Small intestine (tissue), 7 donors: ENCODE results near the gene CERKL. TPM values are rescaled to one million over a fixed set of nuclear protein-coding genes. Genes with fewer than 3 reads are reported as not detected.
A peak's percentile ranks its signal among the peaks of the same experiment; 100 is the strongest.

Source experiments
- DNase-seq, 2 donors: peaks; one replicate each; pipeline versions ENCODE4 v3.0.0 to v3.0.0-alpha.2; 2013
- FAIRE-seq: peaks from 2 replicates; lab custom pipeline; 2012; peaks lifted over from hg19 to GRCh38; lab: Jason Lieb, UNC
- H3K27ac ChIP-seq, 3 donors: one replicate each; pipeline ENCODE4 v1.5.1; 2013; ENCODE audit warnings: low read length in 2 of 3, mild to moderate bottlenecking in 2 of 3, control low read depth in 1 of 3, inconsistent platforms in 1 of 3, low read depth in 1 of 3, moderate library complexity in 1 of 3
- H3K27me3 ChIP-seq, 3 donors: one replicate each; pipeline ENCODE4 v1.6.1; 2013; ENCODE audit warnings: low read length in 3 of 3, inconsistent platforms in 1 of 3; ENCODE audit not compliant: control insufficient read depth in 3 of 3, insufficient read depth in 3 of 3
- H3K36me3 ChIP-seq, 3 donors: one replicate each; pipeline ENCODE4 v1.6.1; 2013; ENCODE audit warnings: low read length in 3 of 3, inconsistent platforms in 1 of 3, low read depth in 1 of 3, mild to moderate bottlenecking in 1 of 3, moderate library complexity in 1 of 3; ENCODE audit not compliant: control insufficient read depth in 3 of 3, insufficient read depth in 2 of 3
- H3K4me1 ChIP-seq, 3 donors: one replicate each; pipeline ENCODE4 v1.6.1; 2013; ENCODE audit warnings: low read length in 2 of 3, inconsistent platforms in 1 of 3, low read depth in 1 of 3, mild to moderate bottlenecking in 1 of 3, moderate library complexity in 1 of 3; ENCODE audit not compliant: control insufficient read depth in 3 of 3, insufficient read depth in 2 of 3
- H3K4me3 ChIP-seq, 3 donors: one replicate each; pipeline ENCODE4 v1.5.1; 2013; ENCODE audit warnings: low read length in 3 of 3, control low read depth in 1 of 3, inconsistent platforms in 1 of 3, low read depth in 1 of 3, mild to moderate bottlenecking in 1 of 3, moderate library complexity in 1 of 3
- H3K9me3 ChIP-seq, 2 donors: one replicate each; pipeline ENCODE4 v1.6.1; 2013; ENCODE audit warnings: low read depth in 1 of 2, low read length in 1 of 2; ENCODE audit not compliant: control insufficient read depth in 2 of 2, insufficient read depth in 1 of 2
- WGBS, 3 donors: extraction: QIAGEN DNeasy Blood & Tissue Kit; methylation state at CpG; one replicate each; pipeline ENCODE4 v1.1.7; 2013; 5-methylcytosine and 5-hydroxymethylcytosine counted together
- polyA plus RNA-seq, 4 donors: library from polyadenylated mRNA; stranded (reverse) in 3 of 4; unstranded in 1 of 4; fragments of 200-250 nt in 3 of 4; fragments of 120-200 nt in 1 of 4; gene quantifications; one replicate each; pipeline versions ENCODE4 v1.2.1 to v1.2.3, GENCODE V29; 2013
- donor health status: healthy with polysubstance abuse.
- donor health status: control.
- donor health status: control.
- donor health status: Bipolar disorder and iron deficiency.
- donor health status: healthy.

CERKL gene
- polyA plus RNA-seq, 4 donors = 1.1 to 7.9 (median 2.2) TPM; not detected in 1

DNA sequence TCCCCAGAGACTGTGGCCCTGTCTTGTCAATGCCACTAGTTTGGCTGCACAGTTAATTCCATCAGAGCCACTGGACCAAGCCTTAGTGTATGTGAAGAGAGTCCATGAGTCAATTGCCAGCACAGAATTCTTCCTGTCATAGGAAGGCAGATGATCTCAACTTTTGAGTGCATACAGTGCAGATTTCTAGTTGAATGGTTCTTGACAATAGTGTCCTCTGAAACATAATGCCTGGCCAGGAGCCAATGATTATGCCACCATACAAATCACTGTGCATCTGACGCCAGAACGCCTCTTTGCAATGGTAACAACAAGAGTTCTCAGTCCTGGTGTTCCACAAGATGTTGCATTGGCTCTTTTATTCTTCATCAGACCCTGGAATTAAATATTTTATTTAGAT is 16.3 kb upstream of the CERKL start:
- no peaks in the 10 kb centered on the region for H3K4me1 ChIP-seq
- H3K36me3 ChIP-seq = no peaks in the 10 kb centered on the region
- H3K27ac ChIP-seq = no peak overlapping the region
- 61 to 65% (median 62%) methylated on average over 2 of the region's 2 CpGs for WGBS, 3 donors
- H3K9me3 ChIP-seq = no peaks in the 10 kb centered on the region
- no peak for DNase-seq
- FAIRE-seq = no peak
- H3K27me3 ChIP-seq = peaks cover 0 to 12% (median 7%) of the 10 kb centered on the region in 3 donors
- H3K4me3 ChIP-seq = no peak overlapping the region

DNA sequence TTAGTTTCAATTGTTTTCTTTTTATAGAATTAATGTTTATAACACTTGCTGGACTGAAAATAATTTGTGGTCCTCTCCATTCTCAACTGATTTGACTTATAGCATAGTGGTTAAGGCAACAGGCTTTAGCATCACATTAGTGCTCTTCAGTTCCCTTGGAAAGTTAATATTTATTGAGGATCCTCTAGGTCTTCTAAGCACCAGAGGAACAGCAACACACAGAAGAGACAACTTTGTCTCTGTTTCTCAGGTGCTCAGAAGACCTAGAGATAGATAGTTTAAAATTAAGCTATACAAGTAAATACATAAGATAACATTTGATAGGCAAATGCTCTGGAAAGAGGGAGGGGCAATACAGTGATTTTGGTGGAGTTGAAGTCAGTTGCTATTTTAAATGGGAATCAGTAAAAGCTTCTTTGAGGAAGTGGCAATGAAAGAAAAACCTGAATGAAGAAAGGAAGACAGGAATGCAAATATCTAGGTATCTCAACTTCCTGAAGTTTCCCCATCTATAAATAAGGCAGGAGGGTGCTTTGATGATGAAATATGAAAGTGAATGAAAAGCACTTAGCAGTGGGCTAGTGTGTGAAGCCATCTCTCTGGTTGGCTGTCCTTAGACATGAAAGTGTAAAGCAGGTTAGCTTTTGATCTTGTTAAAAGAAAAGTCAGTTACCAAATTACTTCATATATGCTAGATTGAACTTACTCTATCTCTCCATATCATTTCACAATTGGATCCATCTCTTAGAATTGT is 15.5 kb upstream of the CERKL start:
- H3K36me3 ChIP-seq = no peaks in the 10 kb centered on the region
- peaks cover 0 to 4% (median 2%) of the 10 kb centered on the region in 3 donors for H3K27me3 ChIP-seq
- DNase-seq = no peak
- H3K4me1 ChIP-seq = no peaks in the 10 kb centered on the region
- FAIRE-seq = no peak
- H3K9me3 ChIP-seq = no peaks in the 10 kb centered on the region
- H3K4me3 ChIP-seq = no peak overlapping the region
- no peak overlapping the region for H3K27ac ChIP-seq

DNA sequence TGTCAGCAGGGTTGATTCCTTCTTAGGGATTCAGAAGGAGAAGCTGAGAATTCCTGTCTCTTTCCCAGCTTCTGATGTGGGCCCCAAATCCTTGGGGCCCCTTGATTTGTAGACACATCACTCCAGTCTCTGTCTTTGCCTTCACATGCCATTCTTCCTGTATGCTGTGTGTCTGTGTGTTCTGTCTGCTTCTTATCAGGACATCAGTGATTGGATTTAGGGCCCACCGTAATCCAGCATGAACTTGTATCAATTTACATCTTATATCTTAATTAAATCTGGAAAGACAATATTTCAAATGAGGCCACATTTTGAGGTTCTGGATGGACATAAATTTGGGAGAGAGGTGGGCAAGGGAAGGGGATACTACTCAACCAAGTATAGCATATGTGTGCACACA is 13.7 kb upstream of the CERKL start:
- WGBS, 3 donors = 84 to 91% (median 88%) methylated on average over 1 of the region's 1 CpG
- Histone ChIP-seq H3K27me3 (peaks cover 0 to 4% (median 2%) of the 10 kb centered on the region in 3 donors), H3K9me3 (peaks cover 0 to 5% of the 10 kb centered on the region in 2 donors), H3K27ac (no peak overlapping the region), H3K4me1 (no peaks in the 10 kb centered on the region), H3K4me3 (no peak overlapping the region), H3K36me3 (no peaks in the 10 kb centered on the region)
- DNase-seq (no peak), FAIRE-seq (no peak)

DNA sequence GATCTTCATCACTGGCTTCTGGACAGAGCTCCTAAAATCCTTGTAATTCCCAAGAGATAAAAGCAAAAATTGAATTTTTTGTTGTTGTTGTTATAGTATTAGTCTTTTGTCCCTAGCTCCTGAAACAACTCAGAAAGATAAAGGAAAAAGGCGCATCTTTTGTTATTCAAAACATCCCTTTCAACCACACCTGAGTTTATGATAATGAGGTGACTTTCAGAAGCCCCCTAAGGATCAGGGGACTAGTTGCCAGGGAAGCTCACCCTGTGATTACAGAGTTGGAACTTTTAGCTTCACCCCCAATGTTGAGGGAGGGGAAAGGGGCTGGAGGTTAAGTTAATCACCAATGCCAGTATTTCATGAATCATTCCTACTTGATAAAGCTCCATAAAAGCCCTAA is 10.3 kb upstream of the CERKL start:
- Histone ChIP-seq H3K4me3 (no peak overlapping the region), H3K27ac (no peak overlapping the region), H3K9me3 (peaks cover 0 to 8% of the 10 kb centered on the region in 2 donors), H3K27me3 (peaks cover 0 to 2% (median 0%) of the 10 kb centered on the region in 3 donors), H3K36me3 (no peaks in the 10 kb centered on the region), H3K4me1 (no peaks in the 10 kb centered on the region)
- 60 to 100% (median 86%) methylated on average over 1 of the region's 1 CpG for WGBS, 3 donors
- FAIRE-seq = no peak
- no peak for DNase-seq

DNA sequence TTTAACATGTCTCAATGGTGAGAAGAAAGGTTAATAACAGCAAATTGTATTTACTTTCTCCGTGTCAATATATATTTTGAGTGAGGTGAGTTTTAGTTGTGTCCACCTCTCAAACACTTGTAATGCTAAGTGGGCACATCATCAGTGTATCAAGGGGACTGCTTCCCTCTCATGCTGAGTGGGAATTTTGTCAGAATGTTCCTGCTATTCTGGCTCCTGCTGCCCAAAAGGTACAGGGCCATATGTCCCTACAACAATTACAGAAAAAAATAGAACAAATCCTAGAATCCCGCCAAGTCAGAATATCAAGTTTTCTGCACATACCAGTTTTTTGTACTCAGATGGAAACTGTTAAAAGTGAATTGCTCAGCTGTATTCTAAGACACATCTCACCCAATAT is 5.4 kb upstream of the CERKL start:
- 91 to 97% (median 93%) methylated on average over 2 of the region's 2 CpGs for WGBS, 3 donors
- H3K27ac ChIP-seq = no peak overlapping the region
- peaks cover 0 to 37% (median 11%) of the 10 kb centered on the region in 3 donors for H3K4me1 ChIP-seq
- peaks cover 0 to 4% (median 0%) of the 10 kb centered on the region in 3 donors for H3K27me3 ChIP-seq
- no peaks in the 10 kb centered on the region for H3K36me3 ChIP-seq
- H3K4me3 ChIP-seq = no peak overlapping the region
- DNase-seq (no peak), FAIRE-seq (no peak)
- peaks cover 0 to 8% of the 10 kb centered on the region in 2 donors for H3K9me3 ChIP-seq

DNA sequence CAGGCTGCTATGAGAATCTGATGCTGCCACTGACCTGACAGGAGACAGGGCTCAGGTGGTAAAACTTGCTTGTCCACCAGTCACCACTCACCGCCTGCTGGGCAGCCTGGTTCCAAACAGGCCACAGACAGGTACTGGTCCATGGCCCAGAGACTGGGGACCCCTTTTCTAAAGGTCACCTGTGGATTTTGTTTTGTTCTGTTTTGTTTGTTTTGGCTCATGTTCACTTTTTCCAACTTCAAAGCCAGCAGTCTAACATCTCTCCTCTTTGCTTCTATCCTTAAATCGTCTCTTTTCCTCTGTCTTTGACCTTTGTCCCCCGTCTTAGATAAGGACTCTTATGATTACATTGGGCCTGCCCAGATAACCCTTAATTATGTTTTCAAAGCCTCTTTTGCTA is 3.3 kb upstream of the CERKL start:
- H3K9me3 ChIP-seq = no peaks in the 10 kb centered on the region
- 21 to 51% (median 27%) methylated on average over 3 of the region's 3 CpGs for WGBS, 3 donors
- H3K27ac ChIP-seq = no peak overlapping the region
- H3K4me3 ChIP-seq = no peak overlapping the region
- H3K27me3 ChIP-seq = peaks cover 0 to 9% (median 0%) of the 10 kb centered on the region in 3 donors
- no peaks in the 10 kb centered on the region for H3K36me3 ChIP-seq
- peaks cover 0 to 42% (median 11%) of the 10 kb centered on the region in 3 donors for H3K4me1 ChIP-seq
- peak; percentile 66 to 72 for DNase-seq
- no peak for FAIRE-seq

DNA sequence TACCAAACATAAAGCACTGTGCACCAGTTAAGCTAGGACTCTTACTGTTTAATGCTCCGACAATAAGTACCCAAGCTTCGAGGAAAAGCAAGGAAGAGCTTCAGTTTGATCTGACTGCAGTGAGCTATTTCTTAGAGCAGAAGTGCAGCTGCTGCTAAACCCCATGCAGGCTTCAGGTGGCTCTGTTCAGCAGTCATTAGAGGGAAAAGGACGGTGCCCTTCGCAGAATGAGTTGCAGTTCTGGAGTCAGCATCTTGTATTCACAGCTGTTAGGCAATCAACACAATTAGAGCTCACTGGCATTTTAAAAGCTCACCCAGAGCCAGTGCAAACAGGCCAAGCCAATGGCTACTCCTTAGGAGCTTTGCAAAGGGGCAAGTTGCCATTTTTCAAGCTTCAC is 1.5 kb upstream of the CERKL start:
- FAIRE-seq (no peak), DNase-seq (peak; percentile 20 to 40)
- no peaks in the 10 kb centered on the region for H3K36me3 ChIP-seq
- H3K4me3 ChIP-seq = no peak overlapping the region
- 40 to 59% (median 49%) methylated on average over 4 of the region's 4 CpGs for WGBS, 3 donors
- no peak overlapping the region for H3K27ac ChIP-seq
- no peaks in the 10 kb centered on the region for H3K9me3 ChIP-seq
- H3K4me1 ChIP-seq = peaks cover 0 to 42% (median 11%) of the 10 kb centered on the region in 3 donors
- H3K27me3 ChIP-seq = peaks cover 0 to 9% (median 0%) of the 10 kb centered on the region in 3 donors

DNA sequence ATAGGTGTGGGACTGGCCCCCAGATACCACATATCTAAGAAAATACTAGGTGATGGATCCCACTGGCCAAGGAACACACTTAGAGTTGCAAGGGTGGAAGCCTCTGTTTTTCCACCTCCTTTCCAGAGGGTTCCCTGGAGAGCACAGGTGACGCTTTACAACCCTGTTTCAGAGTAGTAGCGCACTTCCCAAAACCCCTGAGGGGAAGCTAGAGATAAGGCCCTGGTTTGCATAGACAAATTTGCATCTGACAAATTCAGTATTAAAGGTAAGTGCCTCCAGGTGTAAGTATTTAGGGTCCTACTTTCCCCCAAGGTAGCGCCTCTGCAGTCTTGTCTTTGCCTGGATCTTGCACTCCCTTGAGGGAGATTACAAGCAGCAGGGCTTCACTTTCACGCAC is 474 bp upstream of the CERKL start:
- H3K9me3 ChIP-seq = no peaks in the 10 kb centered on the region
- H3K36me3 ChIP-seq = no peaks in the 10 kb centered on the region
- H3K4me1 ChIP-seq = peaks cover 0 to 42% (median 11%) of the 10 kb centered on the region in 3 donors
- H3K27me3 ChIP-seq = peaks cover 0 to 9% (median 0%) of the 10 kb centered on the region in 3 donors
- peak overlapping the region in 2 of 3 donors; percentile 59 to 72 for H3K4me3 ChIP-seq
- 52 to 60% (median 54%) methylated on average over 4 of the region's 4 CpGs for WGBS, 3 donors
- DNase-seq (peak; percentile 8 to 32), FAIRE-seq (no peak)
- H3K27ac ChIP-seq = peak overlapping the region in 1 of 3 donors; percentile 48
